HepG2 (cell line): ENCODE data around the gene RIT2. TPM values are rescaled to one million over a fixed set of nuclear protein-coding genes. Genes with fewer than 3 reads are reported as not detected.

Source experiments
- ATAC-seq: fragments of 200-7000 bp; cut with Tn5 transposase; 3 replicates; pipeline ENCODE4 v1.9.1; 2020; ENCODE audit warnings: mild to moderate bottlenecking, moderate library complexity
- BruUV-seq: library from RNA; stranded (reverse); fragments of 400-500 nt; replicated peaks from 2 replicates; lab custom pipeline; 2021; lab: Mats Ljungman, UMichigan
- CTCF ChIA-PET: fragments of 300-600 bp; formaldehyde crosslinking; extraction: SDS; loops from one replicate; lab custom pipeline; 2021; ENCODE audit warnings: low total read pairs, inconsistent platforms, low intra/inter-chr PET ratio; lab: Yijun Ruan, JAX
- POLR2A ChIA-PET: fragments of 350-600 bp; sonication (Branson Sonifier 250); formaldehyde crosslinking; loops from one replicate; lab custom pipeline; 2020; ENCODE audit warnings: antibody characterized with exemption, inconsistent platforms; lab: Yijun Ruan, JAX
- DNase-seq: peaks from one replicate; pipeline ENCODE4 v3.0.0-alpha.2; 2015; ENCODE audit warnings: low spot score
- FAIRE-seq: peaks from 3 replicates; lab custom pipeline; 2011; peaks lifted over from hg19 to GRCh38; lab: Jason Lieb, UNC
- H2AFZ ChIP-seq: one replicate; pipeline ENCODE4 v1.6.1; 2011; ENCODE audit warnings: low read length, inconsistent platforms
- H3K27ac ChIP-seq: fragments of 300-600 bp; 3 replicates; pipeline ENCODE4 v1.8.0; 2011; ENCODE audit warnings: mixed run types, mild to moderate bottlenecking, mixed read lengths, low read length, inconsistent platforms; ENCODE audit not compliant: insufficient read depth; ENCODE audit errors: extremely low read length
- H3K27me3 ChIP-seq, 2 experiments: fragments of 200-600 bp in 1 of 2; 2 replicates in 1 of 2; 3 replicates in 1 of 2; pipeline versions ENCODE4 v1.6.0 to v1.8.0; 2011; ENCODE audit warnings: low read length in 2 of 2, mild to moderate bottlenecking in 2 of 2, moderate library complexity in 2 of 2, inconsistent platforms in 1 of 2; ENCODE audit not compliant: insufficient read depth in 2 of 2, control insufficient read depth in 1 of 2
- H3K36me3 ChIP-seq, 2 experiments: fragments of 200-600 bp in 1 of 2; replicated peaks in 1 of 2; 2 replicates in 1 of 2; 3 replicates in 1 of 2; pipeline versions ENCODE4 v1.5.1 to v1.8.0; 2011; ENCODE audit warnings: low read length in 2 of 2, inconsistent platforms in 1 of 2; ENCODE audit not compliant: insufficient read depth in 2 of 2, control insufficient read depth in 1 of 2
- H3K4me1 ChIP-seq: 2 replicates; pipeline ENCODE4 v1.5.1; 2012; ENCODE audit warnings: low read length, inconsistent platforms; ENCODE audit not compliant: insufficient read depth
- H3K4me2 ChIP-seq: 2 replicates; pipeline ENCODE4 v1.6.0; 2011; ENCODE audit warnings: low read depth, low read length, inconsistent platforms
- H3K4me3 ChIP-seq, 3 experiments: fragments of 200-600 bp in 1 of 3; sonication (generic), shearing (Covaris generic) in 1 of 3; replicated peaks in 1 of 3; 2 replicates each; pipeline ENCODE4 v1.5.1; 2011 to 2016; ENCODE audit warnings: low read length in 3 of 3, inconsistent platforms in 2 of 3, low read depth in 2 of 3, mild to moderate bottlenecking in 2 of 3, control low read depth in 1 of 3, mixed read lengths in 1 of 3; ENCODE audit not compliant: insufficient read depth in 1 of 3
- H3K79me2 ChIP-seq: one replicate; pipeline ENCODE4 v1.6.1; 2011; ENCODE audit warnings: low read length, inconsistent platforms; ENCODE audit not compliant: insufficient read depth
- H3K9ac ChIP-seq: 2 replicates; pipeline ENCODE4 v1.6.0; 2011; ENCODE audit warnings: mild to moderate bottlenecking, low read depth, low read length, inconsistent platforms; ENCODE audit not compliant: insufficient read depth
- H3K9me3 ChIP-seq: 2 replicates; pipeline ENCODE4 v1.5.1; 2012; ENCODE audit warnings: mild to moderate bottlenecking, low read length
- H4K20me1 ChIP-seq: 2 replicates; pipeline ENCODE4 v1.6.0; 2011; ENCODE audit warnings: inconsistent platforms, mild to moderate bottlenecking, low read length, moderate library complexity; ENCODE audit not compliant: insufficient read depth
- FOXP1 ChIP-seq, 2 experiments: fragments of 450-650 bp in 1 of 2; IDR thresholded peaks; 2 replicates each; pipeline ENCODE4 v1.6.1; 2017 to 2018; ENCODE audit warnings: antibody characterized with exemption in 1 of 2
- SPEN ChIP-seq: sonication (generic); formaldehyde crosslinking; IDR thresholded peaks from 2 replicates; pipeline ENCODE4 v1.5.1; 2020; ENCODE audit warnings: low read depth, mild to moderate bottlenecking, missing genetic modification reagents
- TAF1 ChIP-seq: sonication (generic); formaldehyde crosslinking; IDR thresholded peaks from 2 replicates; pipeline ENCODE4 v1.4.0; 2020; ENCODE audit warnings: missing genetic modification reagents
- TFAP4 ChIP-seq: sonication (generic); IDR thresholded peaks from 2 replicates; pipeline ENCODE4 v1.6.1; 2016; ENCODE audit warnings: low read depth, borderline replicate concordance
- THAP11 ChIP-seq: IDR thresholded peaks from 2 replicates; pipeline ENCODE4 v1.6.1; 2016; ENCODE audit warnings: missing biosample characterization, missing genetic modification reagents
- ZFX ChIP-seq: sonication (generic); formaldehyde crosslinking; IDR thresholded peaks from 2 replicates; pipeline ENCODE4 v1.4.0; 2020; ENCODE audit warnings: mild to moderate bottlenecking, low read depth, missing genetic modification reagents, moderate library complexity
- ZNF44 ChIP-seq: sonication (generic); formaldehyde crosslinking; IDR thresholded peaks from 2 replicates; pipeline ENCODE4 v1.5.1; 2020; ENCODE audit warnings: mild to moderate bottlenecking, missing genetic modification reagents
- ZNF672 ChIP-seq: sonication (generic); formaldehyde crosslinking; IDR thresholded peaks from 2 replicates; pipeline ENCODE4 v1.8.1; 2022; ENCODE audit warnings: missing genetic modification reagents
- WGBS: methylation state at CpG from one replicate; pipeline ENCODE4 v1.1.6; 2017; ENCODE audit warnings: low lambda C conversion rate; 5-methylcytosine and 5-hydroxymethylcytosine counted together
- in situ Hi-C: cut with HindIII; loops from 2 replicates; pipeline ENCODE4 v1.10.0; 2017; ENCODE audit warnings: low pct_unique_long_range_greater_than_20kb; ENCODE audit not compliant: extremely low pct_ligation_motif_present
- intact Hi-C: fragments of 100-400 bp; cut with micrococcal nuclease; formaldehyde crosslinking; loops from one replicate; pipeline ENCODE4 v1.10.0; 2022; ENCODE audit not compliant: unreplicated experiment
- polyA plus RNA-seq, 8 experiments: library from polyadenylated mRNA; depleted of rRNA in 3 of 8; stranded (reverse) in 7 of 8; unstranded in 1 of 8; fragments of >200 nt; fragmentation: Illumina TruSeq in 4 of 8; extraction: Trizol in 4 of 8; gene quantifications; 2 replicates each; pipeline versions ENCODE4 v1.2.1 to v1.2.3, GENCODE V29; 2011 to 2016; ENCODE audit warnings: low read depth in 4 of 8, missing spikeins in 1 of 8, mixed read lengths in 1 of 8; ENCODE audit not compliant: insufficient read depth in 1 of 8
- total RNA-seq, 5 experiments: library from RNA; depleted of rRNA; stranded (reverse); fragments of >200 nt; fragmentation: Illumina TruSeq; extraction: Trizol; gene quantifications; 2 replicates each; pipeline ENCODE4 v1.2.3, GENCODE V29; 2016; ENCODE audit warnings: low read depth in 1 of 5

Gene RIT2
- total and polyA plus RNA-seq, 2 of the 13 experiments (the other 11 are each of a cell fraction or from before 2014, with no cell fraction given) = not detected

GRCh38 chr18:42959528-42959927 is 156.0 kb downstream of the RIT2 start:
- Histone ChIP-seq H3K27me3 (no peaks in the 10 kb centered on the region), H3K4me1 (no peaks in the 10 kb centered on the region), H3K27ac (no peak overlapping the region), H3K9ac (no peak overlapping the region), H4K20me1 (no peaks in the 10 kb centered on the region), H3K4me2 (no peak overlapping the region), H3K79me2 (no peaks in the 10 kb centered on the region), H3K36me3 (no peaks in the 10 kb centered on the region), H3K9me3 (no peaks in the 10 kb centered on the region), H2AFZ (no peak overlapping the region), H3K4me3 (no peak overlapping the region)
- no TSS peak for BruUV-seq
- DNase-seq = no peak
- no peak for FAIRE-seq
- intact Hi-C loops (no loop called here), in situ Hi-C loops (no loop called here)
- TF ChIP-seq TFAP4 = no peak
- TF ChIP-seq SPEN = no peak
- ChIA-PET POLR2A (no interaction called here), CTCF (no interaction called here)
- no peak for ATAC-seq
- WGBS = 3% methylated on average over 2 of the region's 2 CpGs

- ATAC-seq = no peak
- H3K79me2 ChIP-seq = no peaks in the 10 kb centered on the region
- ChIA-PET CTCF (no interaction called here), POLR2A (no interaction called here)
- in situ Hi-C loops (no loop called here), intact Hi-C loops (no loop called here)
- H4K20me1 ChIP-seq = no peaks in the 10 kb centered on the region
- no peak for DNase-seq
- no peak overlapping the region for H3K27ac ChIP-seq
- H3K9me3 ChIP-seq = no peaks in the 10 kb centered on the region
- TF ChIP-seq ZNF672 = no peak
- TF ChIP-seq TAF1 = no peak
- TF ChIP-seq FOXP1 (IDR thresholded peaks at IDR 0.05) = no peak
- TF ChIP-seq FOXP1 (CRISPR knock-in tag; IDR thresholded peaks at IDR 0.05) = no peak
- TF ChIP-seq THAP11 = no peak
- no peak for TF ChIP-seq ZNF44 (CRISPR knock-in tag)
- TF ChIP-seq ZFX (CRISPR knock-in tag) = no peak
- H3K4me2 ChIP-seq = no peak overlapping the region
- FAIRE-seq = no peak
- 42% methylated on average over 4 of the region's 4 CpGs for WGBS
- H3K4me3 ChIP-seq = no peak overlapping the region
- H3K27me3 ChIP-seq = no peaks in the 10 kb centered on the region
- H2AFZ ChIP-seq = no peak overlapping the region
- no peaks in the 10 kb centered on the region for H3K36me3 ChIP-seq
- no peak overlapping the region for H3K9ac ChIP-seq
- BruUV-seq = no TSS peak
- no peaks in the 10 kb centered on the region for H3K4me1 ChIP-seq
These were observed 157.1 kb downstream of the RIT2 start for GRCh38 chr18:42958353-42958752.
